NCI-H1436 treated with DMSO at 0.1 percent for 48 hours (cell line): Measurements from ENCODE around the gene DVL1.
"Not testable (repeated sequence)": the region's sequence is repeated elsewhere in the genome, so short reads cannot be mapped to it uniquely, and the experiment has no call there.

Experiments
- DNase-seq: peaks from one replicate; lab custom pipeline; 2025; lab: John Stamatoyannopoulos, UW

DVL1 gene

GRCh38 chr1:1324524-1325287 lies 24.5 kb downstream of the DVL1 start, which contains the start of the genes CPTP and INTS11:
CPTP (plus strand) TSS chr1:1324802; CDS start chr1:1326911, 2,109 bp downstream.
INTS11 (minus strand) TSS chr1:1324660; CDS start chr1:1324608, 52 bp downstream.
- no peak for DNase-seq

GRCh38 chr1:1324084-1324523 lies 25.1 kb downstream of the DVL1 start:
- no peak for DNase-seq

GRCh38 chr1:1322952-1323351 lies 26.3 kb downstream of the DVL1 start:
- DNase-seq, result no peak

GRCh38 chr1:1322418-1322817 lies 26.8 kb downstream of the DVL1 start:
- no peak for DNase-seq

- no peak for DNase-seq
Measured at GRCh38 chr1:1321477-1321876, 27.7 kb downstream of the DVL1 start.

- no peak for DNase-seq
Measured at GRCh38 chr1:1320666-1321448, 28.4 kb downstream of the DVL1 start.

- no peak for DNase-seq
Measured at GRCh38 chr1:1319646-1319941, 29.6 kb downstream of the DVL1 start.

GRCh38 chr1:1318777-1319645 lies 30.2 kb downstream of the DVL1 start:
- DNase-seq, result no peak

- peak; percentile 49 for DNase-seq
Measured at GRCh38 chr1:1318131-1318652, 31.0 kb downstream of the DVL1 start.

- DNase-seq, result no peak
Measured at GRCh38 chr1:1317420-1317819, 31.8 kb downstream of the DVL1 start.

- DNase-seq, result not testable (repeated sequence)
Measured at GRCh38 chr1:1316199-1316598, 33.0 kb downstream of the DVL1 start.

GRCh38 chr1:1315435-1315954 lies 33.7 kb downstream of the DVL1 start:
- DNase-seq, result no peak

GRCh38 chr1:1314678-1315335 lies 34.4 kb downstream of the DVL1 start:
- no peak for DNase-seq

GRCh38 chr1:1314237-1314586 lies 35.0 kb downstream of the DVL1 start:
- DNase-seq, result no peak

- DNase-seq, result no peak
Measured at GRCh38 chr1:1313500-1314236, 35.5 kb downstream of the DVL1 start.

- DNase-seq, result no peak
Measured at GRCh38 chr1:1312450-1313314, 36.5 kb downstream of the DVL1 start.

GRCh38 chr1:1311107-1312104 lies 37.8 kb downstream of the DVL1 start:
- no peak for DNase-seq

- no peak for DNase-seq
Measured at GRCh38 chr1:1310476-1311053, 38.7 kb downstream of the DVL1 start.
